GM21619 (cell line): ENCODE data around the gene RNF150.

Experiments used
- ATAC-seq: cut with Tn5 transposase; IDR thresholded peaks from one replicate; pipeline ENCODE4 v1.9.1; 2021; ENCODE audit not compliant: unreplicated experiment

Gene RNF150

GRCh38 chr4:141028024-141028529 lies 105.2 kb downstream of the RNF150 start:
- no peak for ATAC-seq

DNA sequence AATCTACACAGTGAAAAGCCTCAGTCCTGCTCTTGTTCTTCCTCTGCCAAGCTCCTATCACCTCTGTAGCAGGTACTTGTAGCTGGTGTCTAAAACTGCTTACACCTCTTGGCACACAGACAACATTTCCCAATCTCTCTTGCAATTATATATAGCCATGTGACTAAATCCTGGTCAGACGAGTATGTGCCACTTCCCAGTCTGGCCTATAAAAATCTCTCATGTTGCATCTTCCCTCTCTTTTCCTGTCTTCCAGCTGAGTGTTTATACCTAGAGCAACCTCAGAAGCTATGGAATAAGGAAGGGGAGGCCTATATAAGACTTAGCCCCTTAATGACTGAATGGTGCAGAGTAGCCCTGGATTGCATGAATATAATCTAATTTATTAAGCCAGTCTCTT lies 105.8 kb downstream of the RNF150 start:
- ATAC-seq: no peak

DNA sequence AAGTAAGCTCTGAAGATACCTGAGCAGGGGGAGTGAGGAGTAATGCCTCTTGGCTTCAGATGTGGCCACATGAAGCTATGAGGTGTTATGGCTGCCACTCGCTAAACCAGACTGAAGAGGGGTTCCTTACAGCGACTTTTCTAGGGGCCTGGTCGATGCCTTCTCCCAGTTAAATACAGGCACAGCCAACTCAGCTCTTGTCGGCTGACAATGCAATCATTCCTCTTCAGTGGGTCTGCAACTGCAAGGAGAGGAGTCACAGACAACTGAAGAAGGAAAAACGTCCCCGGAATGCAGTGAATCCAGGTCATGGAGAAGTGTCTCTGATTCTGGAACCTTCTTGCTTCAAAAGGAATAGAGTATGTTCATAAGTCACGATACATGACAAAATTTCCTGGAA lies 106.4 kb downstream of the RNF150 start:
- ATAC-seq: no peak

GRCh38 chr4:141023051-141023450 lies 110.2 kb downstream of the RNF150 start:
- ATAC-seq: no peak

DNA sequence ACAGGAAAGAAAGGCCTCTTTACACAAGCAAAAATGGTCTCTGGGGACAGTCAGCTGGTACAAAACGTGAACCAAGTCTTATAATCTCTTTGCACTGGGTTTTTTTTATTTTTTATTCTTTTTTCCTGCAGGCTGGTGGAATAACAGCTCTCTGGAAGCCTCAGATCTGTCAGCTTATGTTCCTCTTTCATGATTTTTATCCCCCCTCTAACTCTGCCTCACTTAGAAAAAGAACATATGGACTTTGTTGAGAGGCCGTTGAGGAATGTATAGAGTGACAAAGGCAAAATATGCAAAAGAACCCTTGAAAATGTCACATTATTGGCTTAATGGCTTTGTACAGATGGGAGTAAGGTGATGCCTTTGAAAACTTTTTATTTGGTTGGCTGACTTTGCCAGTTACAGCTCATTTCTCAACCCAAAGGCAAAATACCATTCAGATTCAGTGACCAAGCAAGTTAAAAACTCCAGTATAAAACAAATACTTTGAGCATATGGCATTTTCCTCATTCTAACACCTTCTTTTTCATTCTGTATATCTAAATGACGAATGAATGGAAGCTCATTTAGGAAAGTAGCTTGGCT lies 111.1 kb downstream of the RNF150 start:
- no peak for ATAC-seq

DNA sequence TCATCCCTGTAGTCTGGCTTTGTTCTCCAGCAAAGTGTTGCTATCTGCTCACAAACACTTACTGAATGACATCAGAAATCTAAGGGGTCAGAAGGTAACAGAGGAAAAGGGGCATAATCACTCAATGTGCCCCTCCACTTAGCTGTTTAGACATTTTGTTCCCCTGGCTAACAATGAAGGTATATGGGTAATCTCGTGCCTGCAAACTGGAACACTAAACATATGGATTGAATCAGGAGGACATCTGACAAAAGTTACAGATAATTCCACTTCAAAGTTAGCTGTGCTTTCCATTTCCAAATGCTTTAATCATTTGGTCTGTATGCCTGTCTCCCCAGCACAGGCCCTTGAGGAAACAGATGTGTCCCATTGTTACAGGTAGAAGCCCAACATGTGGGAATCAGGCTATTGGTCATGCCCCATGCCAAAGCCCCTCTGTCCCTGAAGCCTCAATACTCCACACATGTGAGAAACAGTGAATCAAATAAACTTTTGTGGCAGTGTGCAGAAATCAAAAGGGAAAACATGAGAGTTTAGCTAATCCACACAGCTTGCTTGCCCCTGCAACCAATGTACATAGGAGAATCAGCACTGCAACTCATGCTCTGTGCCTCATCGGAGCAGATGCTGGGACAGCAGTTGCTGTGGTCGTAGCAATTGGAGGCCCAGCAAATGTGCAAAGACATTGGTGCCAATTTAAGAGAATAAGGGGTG lies 111.7 kb downstream of the RNF150 start:
- ATAC-seq: no peak

DNA sequence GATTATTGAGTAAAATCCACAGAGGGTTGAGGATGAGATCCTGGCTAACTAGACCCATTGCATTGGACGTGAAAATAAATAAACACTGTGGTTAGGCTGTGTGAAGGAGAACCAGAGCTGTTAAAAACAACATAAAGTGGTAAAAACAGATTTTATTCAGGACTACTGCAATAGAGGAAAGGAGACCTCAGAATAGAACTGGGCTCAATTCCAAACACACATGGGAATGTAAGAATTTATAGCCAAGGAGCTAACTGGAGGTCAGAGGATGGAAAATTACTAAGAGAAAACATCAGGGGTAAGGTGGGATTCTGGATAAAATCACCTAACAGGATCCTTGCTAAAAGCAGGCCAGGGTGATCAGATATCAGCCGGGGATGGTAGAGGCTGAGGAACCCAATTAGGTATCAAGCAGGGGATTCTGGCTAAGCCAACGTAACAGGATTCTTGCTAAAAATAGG lies 112.4 kb downstream of the RNF150 start:
- no peak for ATAC-seq

DNA sequence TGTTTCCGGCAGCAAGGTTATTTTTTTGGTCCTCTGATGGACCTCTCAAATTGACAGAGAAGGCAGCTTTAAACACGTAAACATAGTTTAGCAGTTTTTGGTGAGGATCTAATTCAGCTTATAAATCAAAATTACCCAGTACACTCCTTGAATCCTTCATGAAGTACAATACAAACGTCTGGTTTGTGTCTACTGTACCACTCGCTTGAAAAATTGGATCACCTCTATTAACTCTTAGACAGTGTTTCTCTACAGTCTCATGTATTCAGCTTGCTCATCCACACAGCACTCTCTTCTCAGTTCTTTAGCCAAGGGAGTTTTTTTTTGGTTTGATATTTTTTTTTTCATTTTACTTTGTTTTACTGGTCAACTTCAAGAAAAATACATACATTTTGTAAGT lies 113.5 kb downstream of the RNF150 start:
- no peak for ATAC-seq

DNA sequence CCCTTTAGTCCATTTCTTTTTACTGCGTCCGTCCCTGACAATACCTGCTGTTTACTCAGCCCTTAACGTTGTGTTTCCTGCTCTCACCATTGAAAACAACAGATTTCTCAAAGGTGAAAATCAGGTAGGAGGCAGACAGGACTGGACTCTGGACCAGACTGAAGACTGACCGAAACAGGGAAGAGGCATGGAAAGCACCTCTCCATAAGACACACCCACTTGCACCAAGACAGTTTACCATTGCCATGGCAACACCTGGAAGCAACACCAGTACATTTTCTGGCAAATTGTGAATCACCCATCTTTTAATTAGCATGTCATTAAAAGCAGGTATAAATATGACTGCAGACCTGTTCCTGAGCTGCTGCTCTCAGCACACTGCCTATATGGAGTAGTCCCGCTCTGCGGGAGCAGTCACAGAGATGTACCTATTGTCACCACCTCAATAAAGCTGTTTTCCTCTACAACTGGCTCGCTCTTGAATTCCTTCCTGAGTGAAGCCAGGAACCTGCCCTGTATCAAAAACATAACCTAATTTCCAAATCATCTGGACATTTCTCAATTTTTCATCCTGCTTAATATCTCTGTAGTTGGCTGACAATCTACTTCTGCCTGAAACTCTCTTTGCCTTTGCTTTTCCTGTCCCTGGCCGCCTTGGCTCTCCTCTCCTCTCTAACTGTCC lies 117.0 kb downstream of the RNF150 start:
- no peak for ATAC-seq

GRCh38 chr4:141013899-141014298 lies 119.4 kb downstream of the RNF150 start:
- ATAC-seq: no peak

- ATAC-seq: no peak
Measured at GRCh38 chr4:141011901-141012315, 121.4 kb downstream of the RNF150 start.

- ATAC-seq: no peak
Measured at GRCh38 chr4:141009931-141010330, 123.3 kb downstream of the RNF150 start.

DNA sequence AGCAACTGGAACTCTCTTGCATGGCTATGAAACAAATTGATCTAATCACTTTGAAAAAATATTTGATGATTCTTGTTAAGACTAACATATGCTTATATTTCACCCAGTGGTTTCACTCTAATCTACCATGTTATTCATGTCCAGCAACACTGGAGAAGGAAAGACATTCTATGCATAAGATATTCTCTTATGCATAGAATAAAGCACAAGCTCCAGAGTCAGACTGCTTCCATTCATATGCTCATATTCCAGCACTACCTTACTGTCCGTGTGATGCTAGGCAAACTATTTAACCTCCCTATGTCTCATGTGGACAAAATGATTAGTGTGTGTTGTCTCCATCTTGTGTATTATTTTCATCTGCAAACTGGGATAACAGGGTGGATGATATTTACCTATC lies 124.1 kb downstream of the RNF150 start:
- no peak for ATAC-seq

DNA sequence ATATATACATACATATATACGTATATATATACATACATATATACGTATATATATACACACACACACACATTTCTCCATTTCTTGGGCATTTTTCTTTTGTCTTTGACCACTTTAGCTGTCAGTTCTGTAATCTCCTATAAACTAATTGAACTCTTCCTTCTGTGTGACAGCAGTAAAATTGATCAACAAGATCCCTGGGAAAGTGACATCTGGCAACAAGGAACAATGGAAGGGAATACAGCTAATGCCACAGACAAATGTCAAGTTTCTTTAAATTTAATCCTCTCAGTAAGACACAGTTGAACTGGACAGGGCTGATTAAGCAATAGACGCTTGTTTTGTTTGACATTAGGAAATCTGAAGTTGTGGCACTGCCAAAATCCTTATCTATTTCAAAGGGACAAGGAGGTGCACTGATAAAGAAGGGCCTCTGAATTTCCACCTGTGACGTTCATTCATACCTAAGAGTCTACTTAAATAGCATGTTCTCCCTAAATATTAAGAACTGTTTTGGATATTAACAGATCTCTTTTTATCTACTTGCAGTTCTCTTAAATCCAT lies 126.9 kb downstream of the RNF150 start:
- ATAC-seq: no peak

DNA sequence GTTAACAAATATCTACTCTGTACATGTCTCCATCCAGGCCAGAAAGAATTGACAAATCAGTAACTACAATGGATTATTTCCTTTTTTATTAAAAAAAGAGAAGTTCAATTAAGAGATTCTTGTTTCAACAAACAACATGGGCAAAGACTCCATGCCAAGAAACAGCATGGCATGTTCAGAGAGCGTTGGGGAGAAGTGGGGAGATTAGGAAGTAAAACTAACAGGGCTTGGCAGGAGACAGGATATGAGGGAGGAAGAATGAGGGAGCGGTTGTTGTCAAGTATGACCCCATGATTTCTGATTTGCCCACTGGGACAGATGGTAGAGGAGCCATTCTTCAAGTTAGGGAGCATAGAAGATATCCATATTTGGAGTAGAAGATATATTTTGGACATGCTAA lies 128.4 kb downstream of the RNF150 start:
- no peak for ATAC-seq

DNA sequence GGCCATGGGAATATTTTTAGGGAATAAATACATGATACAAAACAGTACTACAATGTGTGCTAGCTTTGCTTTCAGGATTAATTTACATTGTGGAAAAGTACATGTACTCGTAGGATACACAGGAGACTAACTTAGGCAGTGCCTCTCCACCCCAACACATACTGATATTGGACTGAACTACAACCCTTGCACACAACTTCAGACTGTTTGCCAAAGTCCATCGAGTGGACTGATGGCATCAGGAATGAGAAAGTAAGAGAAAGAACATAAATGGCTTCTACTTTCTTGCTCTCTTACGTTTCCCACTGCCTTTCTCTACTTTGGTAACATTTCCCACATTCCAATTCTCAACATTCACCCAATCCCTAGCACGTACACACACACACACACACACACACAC lies 130.1 kb downstream of the RNF150 start:
- ATAC-seq: no peak

GRCh38 chr4:141002323-141002805 lies 130.9 kb downstream of the RNF150 start:
- no peak for ATAC-seq

- no peak for ATAC-seq
Measured at GRCh38 chr4:140996766-140997165, 136.5 kb downstream of the RNF150 start.

DNA sequence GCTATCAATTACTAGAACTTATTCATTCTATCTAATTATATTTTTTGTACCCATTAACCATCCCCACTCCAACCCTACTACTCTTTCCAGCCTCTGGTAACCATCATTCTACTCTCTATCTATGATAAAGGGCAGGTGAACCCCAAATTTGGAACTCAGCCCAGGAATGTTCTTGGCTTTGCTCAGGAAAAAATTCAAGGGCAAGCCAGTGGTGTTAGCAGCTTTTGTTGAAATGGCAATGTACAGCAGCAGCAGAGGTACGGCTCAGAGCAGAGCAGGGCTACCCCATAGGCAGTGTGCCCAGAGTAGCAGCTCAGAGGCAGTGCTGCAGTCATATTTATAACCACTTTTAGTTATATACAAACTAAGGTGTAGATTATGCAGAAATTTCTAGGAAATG lies 138.2 kb downstream of the RNF150 start:
- no peak for ATAC-seq

DNA sequence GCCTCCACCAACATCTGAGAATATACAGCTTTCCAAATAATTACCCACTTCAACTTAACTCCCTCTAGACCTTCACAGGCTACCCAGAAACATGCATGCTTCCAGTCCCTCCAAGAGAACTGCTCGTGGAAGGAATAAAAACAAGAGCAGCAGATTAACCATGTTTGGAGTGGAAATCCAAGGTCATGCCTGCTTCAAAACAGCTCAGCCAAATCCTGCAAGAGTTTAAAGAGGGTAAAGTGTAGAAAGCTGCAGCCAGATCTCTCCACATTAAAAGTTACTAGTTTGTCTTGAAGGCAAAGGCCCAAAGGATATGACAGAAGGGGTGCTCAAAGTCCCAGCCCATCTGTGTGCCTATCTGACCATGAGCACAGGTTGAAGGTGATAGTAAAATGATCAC lies 139.3 kb downstream of the RNF150 start:
- ATAC-seq: no peak

DNA sequence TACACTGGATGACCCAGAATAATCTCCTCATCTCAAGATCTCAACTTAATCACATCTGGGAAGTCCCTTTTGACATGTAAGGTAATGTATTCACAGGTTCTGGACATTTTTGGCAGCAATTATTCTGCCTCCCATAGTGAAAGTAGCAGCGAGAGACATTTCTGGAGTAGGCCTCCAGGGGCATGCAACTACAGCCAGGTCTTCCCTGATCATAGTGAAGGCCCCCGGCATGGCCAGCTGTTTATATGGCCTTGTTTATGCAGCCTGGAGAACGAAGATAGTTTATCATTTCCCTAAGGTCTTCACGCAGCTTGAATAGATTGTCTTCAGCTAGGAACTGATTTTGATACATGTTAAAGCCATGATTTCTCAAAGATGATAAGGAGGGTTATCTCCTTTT lies 139.9 kb downstream of the RNF150 start:
- ATAC-seq: no peak

DNA sequence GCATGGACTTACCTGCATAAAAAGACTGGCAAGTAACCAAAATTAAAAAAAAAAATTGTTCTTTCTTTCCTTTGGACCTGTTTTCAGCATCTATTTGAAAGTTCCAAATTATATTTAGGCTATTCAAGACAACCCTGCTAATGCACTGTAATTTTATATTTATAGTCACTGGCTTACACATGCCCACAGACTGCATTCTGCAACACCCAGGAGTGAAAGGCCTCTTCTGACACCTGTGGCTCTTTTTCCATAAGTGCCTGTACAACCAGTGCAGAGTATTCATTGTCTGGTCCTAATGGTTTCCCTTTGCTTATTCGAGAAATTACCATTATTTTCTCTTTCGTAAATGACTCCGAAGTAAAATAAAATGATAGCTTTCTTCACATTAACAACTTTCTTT lies 143.3 kb downstream of the RNF150 start:
- ATAC-seq: no peak
